Smooth muscle cell of the brain vasculature (primary cell): ENCODE measurements around the gene FBXL3.
"Not testable (repeated sequence)": the region's sequence is repeated elsewhere in the genome, so short reads cannot be mapped to it uniquely, and the experiment has no call there.

Experiments used
- DNase-seq: peaks from one replicate; pipeline ENCODE4 v3.0.0-alpha.2; 2012; ENCODE audit warnings: low read depth, low spot score

FBXL3 gene

DNA sequence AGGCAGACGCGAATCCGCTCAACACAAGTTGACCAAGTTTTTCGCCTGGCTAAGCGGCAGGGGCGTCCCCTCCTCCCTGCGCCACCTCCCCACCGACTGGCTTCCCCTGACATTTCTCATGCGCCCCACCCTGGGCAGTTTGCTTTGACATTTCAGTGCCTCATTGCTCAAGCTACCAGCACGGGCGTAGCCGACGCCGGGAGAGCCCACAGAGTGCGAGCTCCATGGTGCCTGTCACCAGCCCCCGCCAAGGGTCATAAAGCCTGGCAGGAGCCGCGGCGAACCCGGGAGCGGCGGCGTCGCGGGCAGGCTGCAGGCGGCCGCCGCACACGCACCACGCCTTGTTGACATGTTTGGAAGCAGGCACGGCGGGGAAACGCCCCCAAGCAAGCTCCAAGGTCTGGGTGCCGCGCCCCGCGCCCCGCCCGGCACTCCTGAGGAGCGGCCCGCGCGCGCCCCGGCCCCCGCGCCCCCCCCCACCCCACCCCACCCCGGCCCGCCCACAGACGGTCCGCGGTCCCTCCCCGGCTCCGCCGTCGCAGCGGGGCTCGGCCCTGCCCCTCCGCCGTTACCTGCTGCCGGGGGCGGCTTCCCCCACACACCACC lies 601 bp downstream of the FBXL3 start:
- no peak for DNase-seq

DNA sequence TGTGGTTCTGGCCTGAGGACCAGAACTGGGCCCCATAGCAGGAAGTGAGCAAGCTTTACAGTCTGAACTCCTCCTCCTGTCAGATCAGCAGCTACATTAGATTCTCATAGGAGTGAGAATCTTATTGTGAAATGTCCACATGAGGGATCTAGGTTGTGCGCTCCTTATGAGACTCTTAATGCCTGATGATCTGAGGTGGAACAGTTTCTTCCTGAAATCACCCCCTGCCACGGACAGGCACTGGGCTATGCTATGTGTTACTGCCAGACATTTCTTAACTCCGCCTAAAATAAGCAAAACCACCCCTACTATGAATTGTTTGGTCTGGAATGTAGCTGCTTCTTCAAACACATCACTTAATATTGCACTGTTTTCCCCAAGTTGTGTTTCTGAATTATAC lies 4.6 kb downstream of the FBXL3 start:
- no peak for DNase-seq

DNA sequence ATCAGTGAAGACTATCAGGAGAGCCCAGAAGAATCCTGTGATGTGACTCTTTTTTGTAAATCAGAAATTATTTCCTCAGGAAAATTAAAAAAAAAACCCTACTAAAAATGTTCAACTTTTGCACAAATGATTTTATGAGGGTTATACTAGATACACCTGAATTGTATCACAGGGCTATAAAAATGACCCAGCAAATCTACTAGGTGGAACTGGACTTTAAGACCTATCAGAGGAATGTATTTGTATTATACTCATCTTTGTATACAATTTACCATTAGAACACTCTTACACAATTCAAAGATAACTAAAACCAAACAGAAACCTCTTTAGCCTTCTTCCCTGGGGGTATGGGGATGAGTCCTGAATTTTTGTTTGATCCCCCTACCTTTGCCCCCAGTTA lies 7.2 kb downstream of the FBXL3 start:
- DNase-seq = no peak

DNA sequence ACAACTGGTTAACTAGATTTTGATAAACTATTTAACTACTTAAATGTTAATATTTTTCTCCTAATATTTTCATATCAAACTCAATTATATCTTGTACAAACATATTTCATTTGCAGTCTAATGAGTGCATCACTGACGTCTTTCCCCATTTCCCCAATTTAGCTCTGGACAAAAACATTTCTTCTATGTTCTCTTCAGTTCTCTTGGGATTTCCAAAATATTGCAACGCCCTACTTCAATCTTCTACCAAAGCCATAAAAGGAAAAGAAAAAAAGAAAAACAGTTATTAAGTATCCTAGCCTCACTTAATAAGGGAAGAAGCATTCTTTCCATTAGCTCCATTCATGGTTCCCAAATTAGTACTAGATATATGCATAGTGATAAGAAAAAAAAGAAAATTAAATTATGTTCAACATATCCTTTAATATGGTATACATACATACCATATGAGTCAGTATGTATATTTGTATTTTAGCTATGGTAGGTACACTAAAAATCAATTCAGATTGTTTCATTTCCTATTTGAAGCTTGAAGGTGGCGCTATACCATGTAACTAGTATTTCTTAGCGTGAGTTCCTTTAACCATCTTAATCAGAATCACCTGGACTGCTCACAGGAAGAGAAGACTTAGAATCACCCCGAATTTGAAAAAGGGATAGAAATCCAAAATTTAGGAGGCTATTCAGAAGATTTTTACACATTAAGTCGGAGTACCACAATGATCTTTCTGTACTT lies 9.9 kb downstream of the FBXL3 start:
- no peak for DNase-seq

DNA sequence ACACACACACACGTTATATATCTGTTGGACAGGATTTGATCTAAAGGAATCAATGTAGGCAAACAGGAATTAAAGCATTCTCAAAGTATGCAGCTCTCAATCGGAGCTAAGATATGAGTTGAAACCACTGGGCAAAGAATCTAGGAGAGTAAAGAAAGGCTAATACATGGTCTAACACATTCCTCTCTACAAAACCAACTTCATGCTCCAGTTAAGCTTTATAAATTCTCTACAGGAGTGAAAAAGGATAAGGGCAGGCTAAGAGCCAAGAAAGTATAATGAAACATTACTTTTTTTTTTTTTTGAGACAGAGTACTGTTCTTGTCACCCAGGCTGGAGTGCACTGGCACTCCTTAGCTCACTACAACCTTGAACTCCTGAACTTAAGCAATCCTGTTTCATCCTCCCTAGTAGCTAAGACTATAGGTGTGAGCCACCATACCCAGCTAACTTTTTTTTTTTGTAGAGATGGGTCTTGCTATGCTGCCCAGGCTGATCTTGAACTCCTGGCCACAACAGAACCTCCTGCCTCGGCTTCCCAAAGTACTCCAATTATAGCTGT lies 10.6 kb downstream of the FBXL3 start:
- no peak for DNase-seq

DNA sequence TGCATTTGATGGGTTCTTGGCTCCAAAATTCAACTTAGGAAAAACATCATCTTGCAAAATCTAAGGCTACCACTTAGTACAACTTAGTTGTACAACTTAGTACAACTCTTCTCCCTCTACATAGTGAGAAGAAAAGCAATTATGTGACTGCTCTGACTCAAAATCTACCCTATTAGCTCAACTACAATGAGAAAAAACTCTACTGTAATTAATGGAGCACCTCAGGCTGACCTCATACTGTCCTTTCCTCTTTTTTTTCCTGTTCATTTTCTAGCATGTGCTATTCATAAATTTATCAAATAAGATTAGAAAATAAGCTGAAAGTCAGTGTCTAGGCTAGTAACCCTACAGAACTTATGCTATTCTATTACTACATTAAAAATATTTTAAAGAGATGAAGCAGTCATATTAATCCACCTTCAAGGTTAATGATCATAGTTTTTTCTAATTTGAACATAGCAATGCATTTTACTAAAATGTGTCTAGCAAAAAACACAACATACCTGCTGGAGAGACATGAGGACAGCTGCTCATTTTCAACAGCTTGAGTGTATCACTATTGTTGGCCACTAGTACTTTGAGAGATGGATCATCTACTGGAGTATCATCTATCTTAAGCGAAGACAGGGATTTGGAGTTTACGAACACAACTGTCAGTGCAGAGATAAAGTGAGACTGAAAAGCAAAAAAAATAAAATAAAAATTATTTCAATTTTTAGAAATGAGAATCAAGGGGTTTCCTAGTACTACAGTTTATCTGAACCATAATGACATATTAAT lies 11.9 kb downstream of the FBXL3 start:
- DNase-seq = no peak

DNA sequence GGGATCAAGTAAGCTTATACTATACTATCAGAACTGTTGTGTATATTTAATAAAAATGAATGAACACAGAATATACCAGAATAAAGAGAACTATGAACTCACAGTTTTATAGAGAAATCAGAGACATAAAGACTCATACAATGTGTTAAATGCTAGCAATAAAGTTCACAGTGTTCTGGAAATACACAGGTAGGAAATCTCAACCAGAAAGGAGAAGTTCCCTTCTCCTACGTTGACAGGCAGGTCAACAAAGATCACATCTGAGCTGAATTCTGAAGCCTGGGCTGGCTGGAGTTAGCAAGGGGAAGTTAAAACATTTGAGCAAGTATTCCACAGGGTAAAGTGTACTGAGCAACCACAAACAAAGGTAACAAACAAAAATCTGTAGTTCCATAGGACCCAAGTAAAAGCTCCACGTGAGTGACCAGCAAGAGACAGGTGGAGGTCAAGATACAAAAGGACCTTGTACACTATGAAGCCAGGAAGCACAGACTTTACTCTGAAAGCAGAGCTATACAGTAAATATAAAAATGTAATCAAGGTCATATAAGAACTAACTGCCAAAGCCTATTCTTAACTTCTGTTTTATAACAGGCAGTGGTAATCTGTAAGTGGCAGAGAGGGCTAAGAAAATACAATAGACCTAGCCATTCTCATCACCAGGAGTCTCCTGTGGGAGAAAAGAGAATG lies 13.0 kb downstream of the FBXL3 start:
- DNase-seq = no peak

DNA sequence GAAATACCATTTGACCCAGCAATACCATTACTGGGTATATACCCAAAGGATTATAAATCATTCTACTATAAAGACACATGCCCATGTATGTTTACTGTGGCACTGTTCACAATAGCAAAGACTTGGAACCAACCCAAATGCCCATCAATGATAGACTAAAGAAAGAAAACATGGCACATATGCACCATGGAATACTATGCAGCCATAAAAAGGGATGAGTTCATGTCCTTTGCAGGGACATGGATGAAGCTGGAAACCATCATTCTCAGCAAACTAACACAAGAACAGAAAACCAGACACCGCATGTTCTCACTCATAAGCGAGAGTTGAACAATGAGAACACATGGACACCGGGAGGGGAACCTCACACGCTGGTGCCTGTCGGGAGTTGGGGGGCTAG lies 17.2 kb downstream of the FBXL3 start:
- DNase-seq = not testable (repeated sequence)

DNA sequence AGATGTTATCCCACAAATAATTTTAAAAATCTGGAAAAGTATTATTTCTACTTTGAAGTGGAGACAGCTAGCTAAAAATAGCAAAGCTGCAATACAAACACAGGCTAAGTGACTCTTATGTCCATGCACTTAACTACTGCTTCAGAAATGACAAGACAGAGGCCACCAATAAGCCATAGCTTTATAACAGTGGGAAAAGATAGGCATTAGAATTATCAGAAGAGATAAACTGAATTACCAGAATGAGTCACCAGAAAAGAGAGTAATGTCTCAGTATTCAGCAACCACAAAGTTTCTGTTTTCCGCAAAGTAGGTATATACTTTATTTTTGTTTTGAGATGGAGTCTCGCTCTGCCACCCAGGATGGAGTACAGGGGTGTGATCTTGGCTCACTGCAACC lies 17.9 kb downstream of the FBXL3 start:
- no peak for DNase-seq

DNA sequence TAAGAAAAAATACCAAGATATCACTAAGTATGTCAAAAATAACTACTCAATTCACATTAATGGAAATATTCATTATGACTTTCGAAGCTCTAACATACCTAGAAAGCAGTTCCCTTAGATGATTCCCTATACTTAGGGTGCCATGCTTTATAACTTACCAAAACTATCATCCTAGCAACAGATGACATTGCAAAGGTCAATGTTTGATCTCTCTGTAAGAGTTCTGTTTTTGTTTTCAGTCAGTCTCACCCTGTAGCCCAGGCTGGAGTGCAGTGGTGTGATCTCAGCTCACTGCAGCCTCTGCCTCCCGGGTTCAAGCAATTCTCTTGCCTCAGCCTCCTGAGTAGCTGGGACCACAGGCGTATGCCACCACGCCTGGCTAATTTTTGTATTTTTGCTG lies 18.6 kb downstream of the FBXL3 start:
- DNase-seq = not testable (repeated sequence)

DNA sequence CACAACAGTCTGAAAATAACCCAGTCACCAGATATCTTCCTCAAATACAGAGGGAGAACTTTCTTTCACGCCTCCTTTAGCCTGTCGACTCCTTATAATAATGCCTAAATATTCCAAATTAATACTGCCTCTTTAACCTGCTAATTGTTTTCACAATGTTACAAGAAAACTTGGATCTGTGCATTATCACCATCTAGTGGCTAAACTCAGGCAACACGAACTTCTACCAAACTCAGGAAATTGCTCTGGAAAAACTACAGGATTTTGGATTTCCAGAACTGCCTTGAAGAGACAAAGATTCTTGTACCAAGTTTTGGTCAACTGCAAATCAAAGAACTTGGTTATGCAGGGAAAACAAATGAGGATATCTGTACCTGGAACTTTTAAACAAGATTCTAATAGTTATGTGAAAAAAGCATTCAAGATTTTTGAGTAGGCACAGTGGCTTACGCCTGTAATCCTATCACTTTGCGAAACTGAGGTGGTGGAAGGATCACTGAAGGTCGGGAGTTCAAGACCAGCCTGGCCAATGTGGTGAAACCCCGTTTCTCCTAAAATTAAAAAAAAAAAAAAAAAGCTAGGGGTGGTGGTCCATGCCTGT lies 24.3 kb downstream of the FBXL3 start:
- DNase-seq = no peak

DNA sequence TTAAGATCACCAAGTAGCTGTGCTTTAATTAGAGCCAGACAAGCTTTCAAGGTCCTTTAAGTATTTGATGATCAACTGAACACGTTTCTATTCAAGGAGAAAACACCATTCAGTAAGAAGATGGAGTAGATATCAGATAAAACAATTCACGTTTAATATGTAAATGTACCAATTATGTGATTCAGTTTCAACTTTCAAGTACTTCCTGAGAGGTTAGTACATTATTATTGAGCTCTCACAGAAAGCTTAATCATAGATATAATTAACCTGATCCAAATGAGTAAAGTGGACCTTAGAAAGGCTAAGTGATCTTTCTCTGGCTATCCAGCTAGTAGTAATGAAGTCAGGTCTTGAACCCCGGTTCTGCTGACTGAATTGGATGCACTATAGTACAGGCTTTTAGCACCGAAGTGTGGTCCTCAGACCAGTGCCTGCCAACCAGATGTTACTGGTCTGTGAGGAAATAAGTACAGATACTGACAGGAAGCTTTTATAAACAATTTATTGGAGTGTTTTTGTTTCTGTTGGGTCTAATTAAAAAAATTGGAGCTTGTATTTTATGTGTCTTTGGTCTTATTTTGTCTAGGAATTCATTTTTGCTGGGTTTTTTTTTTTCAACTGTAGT lies 24.9 kb downstream of the FBXL3 start:
- no peak for DNase-seq

DNA sequence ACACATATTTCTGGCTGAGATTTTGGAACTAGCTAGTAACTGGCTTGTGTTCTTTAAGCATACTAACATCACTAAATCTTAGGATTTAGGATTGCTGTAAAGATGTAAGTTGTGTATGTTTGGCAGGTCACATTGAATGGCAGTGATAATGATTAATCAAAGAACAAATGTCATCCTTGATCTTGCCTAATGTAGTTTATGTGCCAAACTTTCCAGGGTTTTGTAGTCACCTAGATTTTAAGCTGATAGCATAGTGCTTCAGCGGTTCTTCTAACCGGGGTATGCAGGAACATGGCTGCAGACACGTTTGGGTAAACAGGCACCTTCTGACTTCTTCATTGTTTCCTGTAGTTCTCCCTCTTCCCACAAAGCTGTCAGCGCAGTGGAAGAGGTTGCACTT lies 25.4 kb downstream of the FBXL3 start:
- DNase-seq = no peak

DNA sequence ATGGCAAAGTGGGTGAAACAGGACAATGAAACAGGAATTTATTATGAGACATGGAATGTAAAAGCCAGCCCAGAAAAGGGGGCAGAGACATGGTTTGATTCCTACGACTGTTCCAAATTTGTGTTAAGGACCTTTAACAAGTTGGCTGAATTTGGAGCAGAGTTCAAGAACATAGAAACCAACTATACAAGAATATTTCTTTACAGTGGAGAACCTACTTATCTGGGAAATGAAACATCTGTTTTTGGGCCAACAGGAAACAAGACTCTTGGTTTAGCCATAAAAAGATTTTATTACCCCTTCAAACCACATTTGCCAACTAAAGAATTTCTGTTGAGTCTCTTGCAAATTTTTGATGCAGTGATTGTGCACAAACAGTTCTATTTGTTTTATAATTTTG lies 26.5 kb downstream of the FBXL3 start:
- no peak for DNase-seq

DNA sequence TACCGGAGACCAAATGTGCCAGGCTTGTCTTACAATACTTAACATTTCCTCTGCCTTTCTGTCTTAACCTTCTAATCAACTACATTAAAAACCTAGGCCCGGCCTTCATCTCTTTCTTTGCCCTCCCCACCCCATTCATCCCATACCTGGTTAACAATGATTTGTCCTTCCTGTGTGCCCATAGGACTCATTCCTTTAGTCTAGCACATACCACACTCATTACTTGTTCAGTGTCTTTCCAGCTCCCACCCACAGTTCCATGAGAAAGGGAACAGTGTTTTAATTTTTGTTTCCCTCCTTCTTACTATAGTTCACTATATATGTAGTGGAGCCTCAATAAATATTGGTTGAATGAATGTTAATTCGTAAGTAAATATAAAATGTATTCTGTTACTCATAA lies 32.7 kb downstream of the FBXL3 start:
- no peak for DNase-seq

DNA sequence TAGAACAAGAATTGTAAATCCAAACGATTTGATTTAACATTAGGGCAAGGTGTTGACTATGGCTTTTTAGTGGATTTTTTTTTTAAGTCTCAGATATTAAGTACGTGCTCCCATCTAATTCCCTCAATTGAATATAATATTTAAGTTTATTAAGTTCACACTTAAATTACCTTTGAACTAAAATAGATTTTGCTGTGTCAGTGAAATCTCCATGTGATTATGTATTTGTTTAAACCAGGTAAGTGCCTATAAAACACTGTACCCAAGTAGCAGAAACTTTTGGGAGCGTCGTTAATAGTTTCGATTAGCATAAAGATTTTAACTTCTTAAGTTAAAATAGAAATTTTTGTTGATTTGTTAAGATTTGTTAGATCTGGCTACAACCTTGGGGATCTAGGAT lies 33.5 kb downstream of the FBXL3 start:
- no peak for DNase-seq

DNA sequence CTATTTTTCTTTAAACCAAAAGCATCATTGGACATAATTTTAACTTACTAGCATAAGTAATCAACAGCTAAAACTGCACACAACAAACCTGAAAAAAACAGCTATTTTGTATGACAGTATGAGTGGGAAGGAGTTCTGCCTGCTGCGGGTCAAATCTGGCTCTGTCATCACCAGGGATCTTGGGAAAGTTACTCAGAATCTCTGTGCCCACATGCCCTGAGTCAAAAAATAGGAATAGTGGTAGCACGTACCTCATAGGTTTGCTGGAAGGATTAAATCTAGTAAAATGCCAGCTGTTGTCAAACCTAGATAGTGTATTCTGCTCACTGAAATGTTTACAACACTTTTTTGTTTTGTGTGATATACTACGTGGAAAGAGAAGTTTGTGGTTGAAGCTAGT lies 33.9 kb downstream of the FBXL3 start:
- DNase-seq = no peak

DNA sequence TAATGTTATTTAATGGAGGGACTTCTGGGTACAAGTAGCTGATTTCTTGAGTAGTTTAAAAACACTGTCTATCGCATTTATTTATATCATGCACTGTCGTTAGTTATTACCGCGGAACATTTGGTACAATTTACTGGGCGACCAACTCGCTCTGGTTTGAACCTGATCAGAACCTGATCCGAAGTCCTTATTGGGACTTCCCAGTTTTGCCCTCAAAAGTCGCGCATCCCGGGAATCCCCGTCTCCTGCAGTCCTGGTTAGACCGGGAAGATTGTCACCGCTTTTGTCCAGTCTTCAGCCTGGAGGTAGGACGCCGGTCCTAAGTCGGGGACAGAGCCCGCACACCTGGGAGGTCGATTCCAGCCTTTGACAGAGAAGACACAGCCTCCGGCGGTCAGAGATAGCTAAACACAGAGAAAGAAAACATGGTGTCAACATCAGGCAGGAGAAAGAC lies 34.4 kb downstream of the FBXL3 start:
- no peak for DNase-seq

DNA sequence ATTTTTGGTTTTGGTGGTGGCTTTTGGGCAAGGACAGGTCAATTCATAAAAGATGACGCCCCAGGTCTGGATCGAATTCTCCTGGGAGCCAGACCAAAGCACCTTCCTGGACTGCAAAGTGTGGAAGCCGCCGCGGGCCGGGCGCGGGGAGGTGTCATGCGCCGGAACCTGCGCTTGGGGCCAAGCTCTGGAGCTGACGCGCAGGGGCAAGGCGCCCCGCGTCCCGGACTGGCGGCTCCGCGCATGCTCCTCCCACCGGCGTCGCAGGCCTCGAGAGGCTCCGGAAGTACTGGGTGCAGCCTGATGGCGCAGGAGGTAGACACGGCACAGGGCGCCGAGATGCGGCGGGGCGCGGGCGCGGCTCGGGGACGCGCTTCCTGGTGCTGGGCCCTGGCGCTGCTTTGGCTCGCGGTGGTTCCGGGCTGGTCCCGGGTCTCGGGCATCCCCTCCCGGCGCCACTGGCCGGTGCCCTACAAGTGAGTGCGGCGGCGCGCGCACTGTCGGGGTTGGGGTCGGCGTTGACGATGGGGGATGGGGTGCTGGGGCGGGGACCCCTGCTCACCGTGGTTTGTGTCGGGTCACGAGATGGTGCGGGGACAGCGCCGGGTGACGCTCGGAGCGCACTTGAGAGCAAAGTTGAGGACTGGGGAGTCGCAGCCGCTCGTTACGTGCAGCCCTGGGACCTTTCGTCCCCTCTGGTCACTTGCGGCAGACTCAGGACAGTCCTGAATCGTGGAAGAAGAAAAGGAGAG lies 35.0 kb downstream of the FBXL3 start, which contains the start of gene CLN5:
TSS of gene CLN5 (plus strand) at position 286 of the 752 bp plus-strand sequence. CDS start at position 304, 18 bp downstream.
- DNase-seq = peak; percentile 62

DNA sequence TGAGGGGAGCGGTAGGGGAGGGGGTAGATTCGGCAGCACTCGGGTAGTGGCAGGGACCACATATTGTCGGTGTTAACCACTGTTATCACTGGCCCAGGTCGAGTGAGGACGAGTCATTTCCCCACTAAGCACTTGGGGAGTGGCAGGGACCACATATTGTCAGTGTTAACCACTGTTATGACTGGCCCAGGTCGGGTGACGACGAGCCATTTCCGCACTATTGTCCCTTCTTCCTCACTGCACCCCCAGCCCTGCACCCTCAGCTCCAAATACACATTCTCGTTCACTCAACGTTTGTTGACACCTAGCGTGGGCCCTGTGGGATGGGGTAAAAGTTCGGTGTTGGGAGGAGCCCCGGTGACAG lies 35.5 kb downstream of the FBXL3 start:
- no peak for DNase-seq
